Prostate gland (tissue), 2 donors: ENCODE results near the gene TUBB3.

Experiments
- POLR2A ChIP-seq: fragments of 450-650 bp; IDR thresholded peaks from one replicate; pipeline ENCODE4 v1.6.1; 2016; ENCODE audit warnings: antibody characterized with exemption, mild to moderate bottlenecking
- POLR2AphosphoS5 ChIP-seq: sonication (generic); formaldehyde crosslinking; IDR thresholded peaks from one replicate; pipeline ENCODE4 v1.6.1; 2017; ENCODE audit warnings: antibody characterized with exemption
- TF ChIP-seq, protein P1 (sequence below), 4 experiments: fragments of 200-600 bp in 2 of 4; fragments of 450-650 bp in 2 of 4; sonication (generic) in 2 of 4; IDR thresholded peaks; 1 replicate in 3 of 4; 2 replicates in 1 of 4; pipeline ENCODE4 v1.5.1; 2016 to 2019; ENCODE audit warnings: antibody characterized with exemption in 4 of 4, mild to moderate bottlenecking in 2 of 4, moderate library complexity in 2 of 4

DNA sequence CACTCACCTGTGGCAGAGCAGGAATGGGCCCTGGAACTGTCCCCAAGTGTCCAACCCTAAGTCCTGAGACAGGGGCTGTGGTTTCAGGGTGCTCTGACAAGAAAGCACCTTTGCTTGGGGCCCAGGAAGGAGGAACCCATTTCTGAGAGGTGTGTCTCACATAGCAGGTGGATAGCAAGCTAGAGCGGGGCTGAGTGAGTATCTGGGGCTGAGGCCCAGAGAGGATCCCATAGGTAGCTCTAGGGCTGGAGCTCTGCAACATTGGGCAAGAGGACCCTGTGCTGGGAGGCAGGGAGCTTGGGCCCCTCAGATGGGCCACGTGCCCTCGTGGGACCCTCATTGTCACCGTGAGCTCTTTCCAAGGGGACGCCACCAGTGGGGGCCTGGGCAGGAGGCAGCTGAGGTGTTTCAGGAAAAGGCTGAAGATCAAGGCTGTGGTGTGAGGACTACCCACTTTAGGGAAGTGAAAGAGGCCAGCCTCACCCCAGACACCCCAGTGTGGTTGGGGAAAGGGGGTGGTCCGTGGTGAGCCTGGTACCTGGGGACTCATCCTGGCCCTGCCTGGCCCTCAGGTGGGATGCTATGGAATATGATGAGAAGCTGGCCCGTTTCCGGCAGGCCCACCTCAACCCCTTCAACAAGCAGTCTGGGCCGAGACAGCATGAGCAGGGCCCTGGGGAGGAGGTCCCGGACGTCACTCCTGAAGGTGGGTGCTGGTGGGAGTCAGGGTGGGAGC lies 30.7 kb downstream of the TUBB3 start:
- TF ChIP-seq, protein P1, sequence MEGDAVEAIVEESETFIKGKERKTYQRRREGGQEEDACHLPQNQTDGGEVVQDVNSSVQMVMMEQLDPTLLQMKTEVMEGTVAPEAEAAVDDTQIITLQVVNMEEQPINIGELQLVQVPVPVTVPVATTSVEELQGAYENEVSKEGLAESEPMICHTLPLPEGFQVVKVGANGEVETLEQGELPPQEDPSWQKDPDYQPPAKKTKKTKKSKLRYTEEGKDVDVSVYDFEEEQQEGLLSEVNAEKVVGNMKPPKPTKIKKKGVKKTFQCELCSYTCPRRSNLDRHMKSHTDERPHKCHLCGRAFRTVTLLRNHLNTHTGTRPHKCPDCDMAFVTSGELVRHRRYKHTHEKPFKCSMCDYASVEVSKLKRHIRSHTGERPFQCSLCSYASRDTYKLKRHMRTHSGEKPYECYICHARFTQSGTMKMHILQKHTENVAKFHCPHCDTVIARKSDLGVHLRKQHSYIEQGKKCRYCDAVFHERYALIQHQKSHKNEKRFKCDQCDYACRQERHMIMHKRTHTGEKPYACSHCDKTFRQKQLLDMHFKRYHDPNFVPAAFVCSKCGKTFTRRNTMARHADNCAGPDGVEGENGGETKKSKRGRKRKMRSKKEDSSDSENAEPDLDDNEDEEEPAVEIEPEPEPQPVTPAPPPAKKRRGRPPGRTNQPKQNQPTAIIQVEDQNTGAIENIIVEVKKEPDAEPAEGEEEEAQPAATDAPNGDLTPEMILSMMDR (IDR thresholded peaks at IDR 0.05): no peak
- TF ChIP-seq POLR2A (no peak), POLR2AphosphoS5 (no peak)
